ENCODE measurements around the gene LGALSL. TPM values are rescaled to one million over a fixed set of nuclear protein-coding genes. Genes with fewer than 3 reads are reported as not detected.

LGALSL gene
- total and polyA plus RNA-seq, 11 donors, result 5.6 to 31.6 (median 9.6) TPM

DNA sequence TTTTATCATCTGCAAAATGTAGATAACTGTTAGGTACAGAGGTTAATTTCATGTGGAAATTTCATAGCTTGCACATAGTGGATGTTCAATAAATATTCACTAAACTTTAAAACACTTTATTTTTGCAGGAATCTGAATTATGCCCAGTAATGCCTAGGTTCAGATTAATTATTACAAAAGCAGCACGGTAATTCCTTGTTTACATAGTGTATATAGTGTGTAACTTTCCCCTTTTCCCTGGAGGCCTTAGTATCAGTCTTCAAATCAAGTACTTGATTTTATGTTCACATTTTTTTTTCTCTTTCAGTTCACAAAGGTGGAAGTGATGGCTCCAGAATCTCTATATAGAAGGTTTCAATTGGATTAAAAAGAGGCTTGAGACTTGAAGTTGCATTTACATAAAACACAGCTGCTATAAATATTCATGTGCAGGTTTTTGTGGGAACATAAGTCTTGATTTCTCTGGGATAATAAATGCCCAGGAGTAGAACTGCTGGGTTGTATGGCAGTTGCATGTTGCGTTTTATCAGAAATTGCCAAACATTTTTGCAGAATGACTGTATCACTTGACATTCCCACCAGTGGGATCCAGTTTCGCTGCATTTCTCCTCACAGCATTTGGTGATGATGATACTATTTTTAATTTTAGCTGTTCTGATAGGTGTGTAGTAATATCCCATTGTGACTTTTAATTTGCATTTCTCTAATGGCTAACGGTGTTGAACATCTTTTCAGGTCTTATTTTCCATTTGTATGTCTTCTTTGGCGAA lies 27.6 kb upstream of the LGALSL start:
- ATAC-seq, result no peak
- no peaks in the 10 kb centered on the region for H3K9me3 ChIP-seq
- intact Hi-C loops (cut with DNase I), result no loop called here

DNA sequence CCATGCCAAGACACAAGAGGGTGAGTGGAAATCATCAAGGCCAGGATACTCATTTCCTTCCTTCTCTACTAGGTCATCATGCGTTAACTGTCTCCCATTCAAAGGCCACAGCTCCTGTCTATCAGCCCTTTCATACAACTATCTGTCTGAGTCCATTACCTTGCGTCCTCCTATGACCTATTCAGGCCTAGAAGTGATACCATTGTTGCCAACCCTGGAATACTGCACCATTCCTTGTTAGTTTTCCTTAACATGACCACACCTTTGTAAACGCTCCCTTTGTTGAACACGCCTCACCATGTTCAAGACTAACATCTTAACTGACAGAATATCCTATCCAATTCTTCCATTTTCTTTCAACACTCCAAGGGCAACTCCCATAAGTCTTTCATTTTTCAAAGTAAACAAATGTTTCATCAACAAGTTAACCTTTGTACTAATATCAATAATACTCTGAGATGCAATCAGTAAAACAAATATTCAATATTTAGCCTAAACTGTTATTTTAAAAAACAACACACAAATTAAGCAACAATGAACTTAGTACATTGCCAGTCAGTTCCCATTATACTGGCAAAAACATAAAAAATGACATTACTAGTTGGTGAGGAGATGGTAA lies 19.8 kb upstream of the LGALSL start:
- H3K36me3 ChIP-seq, result no peaks in the 10 kb centered on the region
- no peak overlapping the region for H3K27ac ChIP-seq
- H3K4me3 ChIP-seq, result no peak overlapping the region
- TF ChIP-seq, protein P1, sequence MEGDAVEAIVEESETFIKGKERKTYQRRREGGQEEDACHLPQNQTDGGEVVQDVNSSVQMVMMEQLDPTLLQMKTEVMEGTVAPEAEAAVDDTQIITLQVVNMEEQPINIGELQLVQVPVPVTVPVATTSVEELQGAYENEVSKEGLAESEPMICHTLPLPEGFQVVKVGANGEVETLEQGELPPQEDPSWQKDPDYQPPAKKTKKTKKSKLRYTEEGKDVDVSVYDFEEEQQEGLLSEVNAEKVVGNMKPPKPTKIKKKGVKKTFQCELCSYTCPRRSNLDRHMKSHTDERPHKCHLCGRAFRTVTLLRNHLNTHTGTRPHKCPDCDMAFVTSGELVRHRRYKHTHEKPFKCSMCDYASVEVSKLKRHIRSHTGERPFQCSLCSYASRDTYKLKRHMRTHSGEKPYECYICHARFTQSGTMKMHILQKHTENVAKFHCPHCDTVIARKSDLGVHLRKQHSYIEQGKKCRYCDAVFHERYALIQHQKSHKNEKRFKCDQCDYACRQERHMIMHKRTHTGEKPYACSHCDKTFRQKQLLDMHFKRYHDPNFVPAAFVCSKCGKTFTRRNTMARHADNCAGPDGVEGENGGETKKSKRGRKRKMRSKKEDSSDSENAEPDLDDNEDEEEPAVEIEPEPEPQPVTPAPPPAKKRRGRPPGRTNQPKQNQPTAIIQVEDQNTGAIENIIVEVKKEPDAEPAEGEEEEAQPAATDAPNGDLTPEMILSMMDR (IDR thresholded peaks at IDR 0.05), result no peak
- no peak for TF ChIP-seq POLR2A (IDR thresholded peaks at IDR 0.05)
- H3K4me1 ChIP-seq, result no peaks in the 10 kb centered on the region
- H3K27me3 ChIP-seq, result no peaks in the 10 kb centered on the region
- WGBS, 4 donors, result 93 to 96% (median 94%) methylated on average over 4 of the region's 4 CpGs
- no peaks in the 10 kb centered on the region for H3K9me3 ChIP-seq
- DNase-seq (no peak), ATAC-seq (no peak)
- intact Hi-C loops (cut with DNase I), result no loop called here

More for the DNA sequence above, 27.6 kb upstream of the LGALSL start:
- Histone ChIP-seq H3K4me3 (no peak overlapping the region), H3K27ac (no peak overlapping the region), H3K36me3 (no peaks in the 10 kb centered on the region), H3K4me1 (peaks cover 0 to 6% (median 0%) of the 10 kb centered on the region in 12 donors), H3K27me3 (no peaks in the 10 kb centered on the region)
- TF ChIP-seq POLR2A (IDR thresholded peaks at IDR 0.05), result no peak
- TF ChIP-seq, protein P1 (IDR thresholded peaks at IDR 0.05), result no peak
- WGBS, 4 donors, result 43 to 57% (median 51%) methylated on average over 5 of the region's 5 CpGs
- no peak for DNase-seq

DNA sequence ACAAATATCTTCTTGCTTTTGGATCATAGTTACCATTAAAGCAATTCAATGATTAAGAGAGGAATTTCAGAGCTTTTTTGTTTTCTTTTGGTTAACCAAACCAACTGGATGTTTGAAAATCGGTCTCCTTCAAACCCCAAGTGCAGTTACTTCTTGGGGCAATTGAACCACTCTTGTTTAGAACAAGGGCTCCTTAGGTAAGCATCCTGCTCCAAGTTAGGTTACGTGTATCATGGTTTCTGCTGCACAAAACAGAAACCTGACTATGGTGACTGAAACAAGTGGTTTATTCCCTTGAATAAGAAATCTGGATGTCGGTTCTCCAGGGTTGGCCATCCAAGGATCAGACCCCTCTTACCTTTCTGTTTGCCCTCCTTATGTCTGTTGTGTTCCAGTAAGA lies 16.1 kb upstream of the LGALSL start:
- no peak for ATAC-seq
- Histone ChIP-seq H3K9me3 (no peaks in the 10 kb centered on the region), H3K4me1 (no peaks in the 10 kb centered on the region), H3K36me3 (no peaks in the 10 kb centered on the region), H3K4me3 (no peak overlapping the region), H3K27me3 (no peaks in the 10 kb centered on the region), H3K27ac (no peak overlapping the region)
- intact Hi-C loops (cut with DNase I), result no loop called here
- TF ChIP-seq, protein P1 (IDR thresholded peaks at IDR 0.05), result no peak
- TF ChIP-seq POLR2A (IDR thresholded peaks at IDR 0.05), result no peak
- WGBS, 4 donors, result 93 to 100% (median 96%) methylated on average over 3 of the region's 3 CpGs
- DNase-seq, result no peak

DNA sequence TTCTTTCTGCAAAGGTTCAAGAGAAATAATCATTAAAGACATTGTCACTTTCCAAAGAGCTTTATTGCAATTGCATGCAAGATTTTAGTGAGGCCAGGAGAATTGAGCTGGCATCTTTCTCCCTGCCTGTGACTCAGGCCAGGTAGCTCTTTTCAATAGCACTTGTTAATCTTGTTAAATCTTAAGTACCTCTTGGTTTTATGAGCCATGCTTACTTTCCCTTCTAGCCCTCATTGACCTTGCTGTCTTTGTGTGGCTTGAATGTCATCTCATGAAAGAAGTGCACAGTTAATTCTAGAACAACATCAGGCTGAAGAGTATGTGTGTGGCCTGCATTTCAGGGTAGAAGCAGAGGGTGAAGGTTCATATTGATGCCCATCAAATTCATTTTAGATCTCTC lies 14.8 kb upstream of the LGALSL start:
- intact Hi-C loops (cut with DNase I), result no loop called here
- no peak overlapping the region for H3K27ac ChIP-seq
- no peak for ATAC-seq
- DNase-seq, result no peak
- no peaks in the 10 kb centered on the region for H3K9me3 ChIP-seq
- TF ChIP-seq, protein P1 (IDR thresholded peaks at IDR 0.05), result no peak
- TF ChIP-seq POLR2A (IDR thresholded peaks at IDR 0.05), result no peak
- no peaks in the 10 kb centered on the region for H3K27me3 ChIP-seq
- no peak overlapping the region for H3K4me3 ChIP-seq
- no peaks in the 10 kb centered on the region for H3K36me3 ChIP-seq
- H3K4me1 ChIP-seq, result no peaks in the 10 kb centered on the region
